ACHN (cell line): ENCODE results near the gene MACIR.
"Not testable (repeated sequence)": the region's sequence is repeated elsewhere in the genome, so short reads cannot be mapped to it uniquely, and the experiment has no call there.

Experiments
- DNase-seq: peaks from one replicate; pipeline ENCODE4 v3.0.0-alpha.2; 2015
- in situ Hi-C: cut with HindIII; loops from 2 replicates; pipeline ENCODE4 v1.10.0; 2017; ENCODE audit warnings: low sequenced_read_pairs, low pct_ligation_motif_present, low pct_unique_long_range_greater_than_20kb

MACIR gene

GRCh38 chr5:103258368-103258956 is at the start of gene MACIR:
Gene MACIR (plus strand): TSS chr5:103258763. CDS start chr5:103275920, 17,157 bp downstream.
- in situ Hi-C loops, result no loop called here
- DNase-seq, result peak; percentile 96

- DNase-seq, result no peak
- in situ Hi-C loops, result no loop called here
These were observed 49.5 kb upstream of the MACIR start for GRCh38 chr5:103209065-103209464.

DNA sequence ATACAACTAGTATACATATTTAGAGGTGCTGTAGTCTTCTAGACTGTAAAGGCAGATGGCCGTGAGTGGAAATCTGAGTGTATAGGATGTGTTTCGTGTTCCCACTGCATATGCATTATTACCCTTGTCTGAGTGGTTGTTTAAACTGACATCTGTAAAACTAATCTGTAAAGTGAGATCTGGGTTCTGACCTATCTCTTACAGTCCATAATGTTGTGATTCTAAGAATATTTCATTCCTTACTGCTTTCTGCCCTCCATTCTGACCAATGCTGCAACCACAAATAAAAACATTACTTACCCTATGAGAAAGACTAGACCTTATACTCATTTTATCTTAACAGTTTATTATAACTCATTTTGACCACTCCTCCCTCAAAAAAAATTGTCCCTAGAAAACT is 47.6 kb upstream of the MACIR start:
- DNase-seq, result no peak
- in situ Hi-C loops, result no loop called here

GRCh38 chr5:103211576-103212561 is 46.7 kb upstream of the MACIR start:
- in situ Hi-C loops, result no loop called here
- no peak for DNase-seq

- in situ Hi-C loops, result no loop called here
- no peak for DNase-seq
These were observed 42.4 kb upstream of the MACIR start for GRCh38 chr5:103216137-103216536.

DNA sequence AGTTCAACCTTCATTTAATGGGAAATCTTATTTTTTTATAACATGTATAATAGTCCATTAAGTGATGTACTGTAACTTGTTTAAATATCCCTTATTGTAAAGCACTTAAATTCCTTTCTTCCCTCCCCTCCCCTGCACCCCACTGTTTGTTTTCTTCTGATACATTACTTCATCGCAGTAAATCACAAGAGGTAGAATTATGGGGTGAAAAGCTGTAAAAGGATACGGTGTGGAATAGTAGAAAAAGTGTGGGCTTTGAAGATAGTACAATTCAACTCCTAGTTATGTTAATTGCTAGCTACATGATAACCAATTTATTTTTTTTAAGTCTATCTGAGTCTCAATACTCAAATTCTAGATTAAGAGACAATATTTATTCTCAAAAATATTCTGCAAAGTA is 41.9 kb upstream of the MACIR start:
- in situ Hi-C loops, result no loop called here
- no peak for DNase-seq

GRCh38 chr5:103217101-103217500 is 41.5 kb upstream of the MACIR start:
- no peak for DNase-seq
- in situ Hi-C loops, result no loop called here

GRCh38 chr5:103218164-103218563 is 40.4 kb upstream of the MACIR start:
- peak; percentile 15 for DNase-seq
- in situ Hi-C loops, result no loop called here

- in situ Hi-C loops, DNase-seq: not testable (repeated sequence)
These were observed 39.5 kb upstream of the MACIR start for GRCh38 chr5:103219074-103219473.

- in situ Hi-C loops, result no loop called here
- no peak for DNase-seq
These were observed 35.3 kb upstream of the MACIR start for GRCh38 chr5:103223031-103223955.

DNA sequence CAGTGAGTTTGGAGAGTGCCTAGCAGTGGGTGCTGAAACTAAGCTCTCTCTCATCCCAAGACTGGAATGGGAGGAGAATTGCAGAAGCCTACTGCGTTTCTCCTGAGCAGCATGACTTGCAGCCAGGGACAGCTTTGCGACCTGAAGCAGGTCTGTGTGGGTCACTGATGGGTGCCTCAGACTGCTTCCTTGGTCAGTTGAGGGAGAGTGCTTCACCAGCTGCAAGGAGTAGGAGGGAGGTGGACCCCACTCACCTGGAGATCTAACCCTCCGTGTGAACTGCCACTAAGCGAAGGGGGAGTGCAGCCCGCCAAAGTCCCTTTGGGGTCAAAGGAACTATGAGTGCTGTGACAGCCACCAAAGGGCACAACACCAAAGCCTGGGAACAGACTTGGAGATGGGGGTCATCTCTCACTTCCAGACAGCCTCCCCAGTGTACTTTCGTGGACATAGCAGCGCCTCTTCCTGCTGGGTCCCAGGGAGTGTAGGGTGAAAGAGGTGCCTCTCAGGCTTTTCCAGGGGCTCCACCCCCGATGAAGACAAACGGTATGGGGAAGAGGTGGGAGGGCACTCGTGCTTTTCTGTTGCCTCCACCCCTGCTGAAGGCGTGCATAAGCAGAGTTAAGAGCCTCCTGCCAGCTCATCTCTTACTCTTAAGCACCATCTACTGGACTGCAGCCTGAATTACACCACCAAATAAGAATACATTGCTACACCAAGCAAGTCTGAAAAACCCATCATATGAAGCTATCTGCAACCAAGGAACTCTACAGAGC is 34.3 kb upstream of the MACIR start:
- DNase-seq, result peak; percentile 65
- in situ Hi-C loops, result no loop called here

- DNase-seq, result no peak
- in situ Hi-C loops, result no loop called here
These were observed 33.7 kb upstream of the MACIR start for GRCh38 chr5:103224894-103225246.

- no peak for DNase-seq
- in situ Hi-C loops, result no loop called here
These were observed 30.5 kb upstream of the MACIR start for GRCh38 chr5:103228061-103228460.

- no peak for DNase-seq
- in situ Hi-C loops, result no loop called here
These were observed 30.0 kb upstream of the MACIR start for GRCh38 chr5:103228588-103228987.

- peak; percentile 48 for DNase-seq
- in situ Hi-C loops, result no loop called here
These were observed 26.1 kb upstream of the MACIR start for GRCh38 chr5:103232393-103232999.

- in situ Hi-C loops, result no loop called here
- no peak for DNase-seq
These were observed 24.2 kb upstream of the MACIR start for GRCh38 chr5:103234239-103234975.

GRCh38 chr5:103235891-103236290 is 22.7 kb upstream of the MACIR start:
- in situ Hi-C loops, result no loop called here

More at GRCh38 chr5:103235891-103236290, 22.7 kb upstream of the MACIR start:
- DNase-seq, result no peak
